ENCODE measurements around the gene NPY5R.

Gene NPY5R

DNA sequence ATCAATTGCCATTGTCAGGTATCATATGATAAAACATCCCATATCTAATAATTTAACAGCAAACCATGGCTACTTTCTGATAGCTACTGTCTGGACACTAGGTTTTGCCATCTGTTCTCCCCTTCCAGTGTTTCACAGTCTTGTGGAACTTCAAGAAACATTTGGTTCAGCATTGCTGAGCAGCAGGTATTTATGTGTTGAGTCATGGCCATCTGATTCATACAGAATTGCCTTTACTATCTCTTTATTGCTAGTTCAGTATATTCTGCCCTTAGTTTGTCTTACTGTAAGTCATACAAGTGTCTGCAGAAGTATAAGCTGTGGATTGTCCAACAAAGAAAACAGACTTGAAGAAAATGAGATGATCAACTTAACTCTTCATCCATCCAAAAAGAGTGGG lies 7.0 kb downstream of the NPY5R start:
- TF ChIP-seq, protein P1, sequence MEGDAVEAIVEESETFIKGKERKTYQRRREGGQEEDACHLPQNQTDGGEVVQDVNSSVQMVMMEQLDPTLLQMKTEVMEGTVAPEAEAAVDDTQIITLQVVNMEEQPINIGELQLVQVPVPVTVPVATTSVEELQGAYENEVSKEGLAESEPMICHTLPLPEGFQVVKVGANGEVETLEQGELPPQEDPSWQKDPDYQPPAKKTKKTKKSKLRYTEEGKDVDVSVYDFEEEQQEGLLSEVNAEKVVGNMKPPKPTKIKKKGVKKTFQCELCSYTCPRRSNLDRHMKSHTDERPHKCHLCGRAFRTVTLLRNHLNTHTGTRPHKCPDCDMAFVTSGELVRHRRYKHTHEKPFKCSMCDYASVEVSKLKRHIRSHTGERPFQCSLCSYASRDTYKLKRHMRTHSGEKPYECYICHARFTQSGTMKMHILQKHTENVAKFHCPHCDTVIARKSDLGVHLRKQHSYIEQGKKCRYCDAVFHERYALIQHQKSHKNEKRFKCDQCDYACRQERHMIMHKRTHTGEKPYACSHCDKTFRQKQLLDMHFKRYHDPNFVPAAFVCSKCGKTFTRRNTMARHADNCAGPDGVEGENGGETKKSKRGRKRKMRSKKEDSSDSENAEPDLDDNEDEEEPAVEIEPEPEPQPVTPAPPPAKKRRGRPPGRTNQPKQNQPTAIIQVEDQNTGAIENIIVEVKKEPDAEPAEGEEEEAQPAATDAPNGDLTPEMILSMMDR (IDR thresholded peaks at IDR 0.05; ENCODE audit: unreplicated experiment in 3 of 3), result no peak
- Mint-ChIP-seq H3K9me3 (no peaks in the 10 kb centered on the region), H3K27ac (no peak overlapping the region), H3K27me3 (ENCODE audit: low read depth) (peaks cover 26% of the 10 kb centered on the region), H3K36me3 (ENCODE audit: low read depth) (no peaks in the 10 kb centered on the region), H3K4me3 (no peak overlapping the region), H3K4me1 (no peaks in the 10 kb centered on the region)

DNA sequence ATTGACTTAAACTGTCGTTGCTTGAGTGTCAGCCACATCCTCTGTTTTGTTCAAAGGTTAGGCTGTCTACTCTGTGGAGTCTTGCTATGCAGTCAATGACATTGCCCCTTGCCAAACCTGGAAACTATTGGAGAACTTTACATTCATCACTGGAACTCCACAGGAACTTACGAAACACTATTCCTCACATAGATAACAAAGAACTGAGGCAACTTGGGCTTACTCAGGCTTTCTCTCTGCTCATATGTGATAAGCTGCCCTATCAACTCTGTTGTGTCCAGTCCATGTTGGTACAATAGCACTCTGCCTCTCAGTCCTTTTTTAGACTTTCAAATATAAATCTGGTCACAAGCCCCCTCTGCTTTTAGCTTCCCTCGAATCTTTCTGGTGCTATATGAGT lies 9.4 kb downstream of the NPY5R start:
- H3K4me1 Mint-ChIP-seq, result no peaks in the 10 kb centered on the region
- H3K36me3 Mint-ChIP-seq (ENCODE audit: low read depth), result no peaks in the 10 kb centered on the region
- peaks cover 6% of the 10 kb centered on the region for H3K27me3 Mint-ChIP-seq (ENCODE audit: low read depth)
- H3K27ac Mint-ChIP-seq, result no peak overlapping the region
- no peak overlapping the region for H3K4me3 Mint-ChIP-seq
- TF ChIP-seq, protein P1 (IDR thresholded peaks at IDR 0.05; ENCODE audit: unreplicated experiment in 3 of 3), result no peak
- no peaks in the 10 kb centered on the region for H3K9me3 Mint-ChIP-seq

DNA sequence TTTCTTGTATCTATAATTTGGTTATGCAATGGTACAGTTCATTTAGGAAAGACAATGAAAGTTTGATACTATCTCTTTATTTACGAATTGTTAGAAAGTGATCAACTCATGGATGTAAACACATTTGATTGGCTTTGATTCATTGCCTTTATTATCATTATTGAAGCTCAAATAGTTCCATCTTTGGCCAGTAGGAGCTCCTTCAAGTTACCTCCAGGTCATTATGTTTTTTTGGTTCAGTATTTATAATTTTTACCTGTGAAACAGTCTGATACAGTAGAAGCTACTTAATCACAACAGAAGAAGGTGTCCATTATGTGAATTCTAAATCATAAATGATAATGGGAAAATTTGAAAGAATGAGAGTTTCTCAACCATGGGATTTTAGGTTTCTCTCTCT lies 12.4 kb downstream of the NPY5R start:
- peaks cover 6% of the 10 kb centered on the region for H3K27me3 Mint-ChIP-seq (ENCODE audit: low read depth)
- no peak overlapping the region for H3K4me3 Mint-ChIP-seq
- TF ChIP-seq, protein P1 (IDR thresholded peaks at IDR 0.05; ENCODE audit: unreplicated experiment in 3 of 3), result no peak
- H3K27ac Mint-ChIP-seq, result no peak overlapping the region
- H3K36me3 Mint-ChIP-seq (ENCODE audit: low read depth), result no peaks in the 10 kb centered on the region
- no peaks in the 10 kb centered on the region for H3K4me1 Mint-ChIP-seq
- no peaks in the 10 kb centered on the region for H3K9me3 Mint-ChIP-seq

DNA sequence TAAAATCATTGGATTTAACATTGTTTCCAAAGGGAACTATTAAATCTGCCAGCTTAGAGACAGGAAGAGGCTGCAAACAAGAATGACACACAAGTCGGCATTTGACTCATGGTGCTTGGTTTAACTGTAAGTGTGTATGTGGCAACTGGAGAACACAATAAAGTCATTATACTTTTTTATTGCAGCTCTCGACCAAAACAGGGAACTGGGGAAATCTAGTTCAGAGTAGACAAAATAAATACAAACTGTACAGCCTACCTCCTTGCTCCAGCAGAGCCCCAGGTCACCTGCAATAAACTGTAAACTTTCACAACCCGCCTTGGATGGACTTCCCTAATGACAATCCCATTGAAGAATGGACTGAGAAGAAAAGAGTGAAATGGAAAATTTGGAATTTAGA lies 24.0 kb downstream of the NPY5R start:
- H3K36me3 Mint-ChIP-seq (ENCODE audit: low read depth), result no peaks in the 10 kb centered on the region
- H3K4me1 Mint-ChIP-seq, result no peaks in the 10 kb centered on the region
- no peak overlapping the region for H3K4me3 Mint-ChIP-seq
- H3K27ac Mint-ChIP-seq, result no peak overlapping the region
- H3K9me3 Mint-ChIP-seq, result no peaks in the 10 kb centered on the region
- peaks cover 5% of the 10 kb centered on the region for H3K27me3 Mint-ChIP-seq (ENCODE audit: low read depth)
- TF ChIP-seq, protein P1 (IDR thresholded peaks at IDR 0.05; ENCODE audit: unreplicated experiment in 3 of 3), result no peak

- no peaks in the 10 kb centered on the region for H3K9me3 Mint-ChIP-seq
- H3K27me3 Mint-ChIP-seq (ENCODE audit: low read depth), result no peaks in the 10 kb centered on the region
- H3K36me3 Mint-ChIP-seq (ENCODE audit: low read depth), result no peaks in the 10 kb centered on the region
- H3K4me1 Mint-ChIP-seq, result no peaks in the 10 kb centered on the region
- TF ChIP-seq, protein P1 (IDR thresholded peaks at IDR 0.05; ENCODE audit: unreplicated experiment in 3 of 3), result no peak
- H3K27ac Mint-ChIP-seq, result no peak overlapping the region
- H3K4me3 Mint-ChIP-seq, result no peak overlapping the region
Observed at GRCh38 chr4:163372029-163372428, 28.3 kb downstream of the NPY5R start.

DNA sequence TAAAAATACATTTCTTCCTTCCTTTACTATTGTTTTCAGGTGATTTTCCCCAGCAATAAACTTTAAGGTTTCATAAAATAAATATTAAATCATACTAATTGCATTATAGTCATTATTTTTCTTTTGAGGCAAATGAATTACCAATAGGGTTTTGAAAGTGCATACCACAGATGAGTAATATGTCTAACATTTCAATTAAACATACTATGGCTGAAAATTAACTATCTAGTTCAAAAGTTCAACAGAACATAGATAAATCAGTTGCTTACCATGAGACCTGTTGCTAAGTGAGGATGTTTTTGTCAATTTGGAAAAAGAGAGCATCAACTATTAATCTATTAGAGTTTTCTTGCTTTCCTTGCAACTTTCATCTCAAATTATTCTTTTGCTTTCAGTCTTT lies 35.0 kb downstream of the NPY5R start:
- Mint-ChIP-seq H3K9me3 (no peaks in the 10 kb centered on the region), H3K27me3 (ENCODE audit: low read depth) (no peaks in the 10 kb centered on the region)

More for the DNA sequence above, 35.0 kb downstream of the NPY5R start:
- H3K4me3 Mint-ChIP-seq, result no peak overlapping the region
- peak overlapping the region in 2 of 3 experiments; percentile 55 to 73 for H3K27ac Mint-ChIP-seq
- TF ChIP-seq, protein P1 (IDR thresholded peaks at IDR 0.05; ENCODE audit: unreplicated experiment in 3 of 3), result no peak
- no peaks in the 10 kb centered on the region for H3K4me1 Mint-ChIP-seq
- H3K36me3 Mint-ChIP-seq (ENCODE audit: low read depth), result no peaks in the 10 kb centered on the region

Data from nephron (organoid).